Panc1 (cell line): Measurements from ENCODE around the gene C2orf42. TPM values are rescaled to one million over a fixed set of nuclear protein-coding genes. Genes with fewer than 3 reads are reported as not detected.

Experiments
- ATAC-seq: fragments of 200-7000 bp; cut with Tn5 transposase; 2 replicates; pipeline ENCODE4 v1.9.1; 2020; ENCODE audit warnings: mild to moderate bottlenecking, moderate library complexity
- BruUV-seq: library from RNA; stranded (reverse); fragments of 400-500 nt; replicated peaks from 2 replicates; lab custom pipeline; 2021; lab: Mats Ljungman, UMichigan
- CTCF ChIA-PET: fragments of 300-600 bp; sonication (Branson Sonifier 250); formaldehyde crosslinking; loops from one replicate; lab custom pipeline; 2022; ENCODE audit warnings: antibody characterized with exemption; lab: Charles Lee
- POLR2A ChIA-PET: fragments of 300-600 bp; sonication (Branson Sonifier 250); formaldehyde crosslinking; loops from one replicate; lab custom pipeline; 2022; ENCODE audit warnings: antibody characterized with exemption; lab: Charles Lee
- DNase-seq: peaks from one replicate; pipeline ENCODE4 v3.0.0-alpha.2; 2010; ENCODE audit warnings: low read depth, low spot score
- H3K27ac ChIP-seq: 2 replicates; pipeline ENCODE4 v1.5.1; 2011; ENCODE audit warnings: mild to moderate bottlenecking, low read length, inconsistent platforms
- H3K27me3 ChIP-seq: fragments of 200-500 bp; sonication (Bioruptor generic); 2 replicates; pipeline ENCODE4 v1.6.0; 2014; ENCODE audit warnings: low read length, inconsistent platforms; ENCODE audit not compliant: control insufficient read depth, insufficient read depth
- H3K36me3 ChIP-seq: fragments of 200-500 bp; sonication (Bioruptor generic); 2 replicates; pipeline ENCODE4 v1.5.1; 2014; ENCODE audit warnings: inconsistent platforms, mild to moderate bottlenecking, low read length, moderate library complexity; ENCODE audit not compliant: control insufficient read depth, insufficient read depth
- H3K4me1 ChIP-seq: 2 replicates; pipeline ENCODE4 v1.5.1; 2011; ENCODE audit warnings: inconsistent platforms, mild to moderate bottlenecking, low read length, moderate library complexity; ENCODE audit not compliant: control insufficient read depth, insufficient read depth
- H3K4me3 ChIP-seq, 2 experiments: 2 replicates each; pipeline ENCODE4 v1.5.1; 2011 to 2012; ENCODE audit warnings: low read depth in 2 of 2, low read length in 2 of 2, mild to moderate bottlenecking in 2 of 2, inconsistent platforms in 1 of 2, moderate library complexity in 1 of 2
- H3K9me3 ChIP-seq: fragments of 200-500 bp; sonication (Bioruptor generic); 2 replicates; pipeline ENCODE4 v1.5.1; 2014; ENCODE audit warnings: low read depth, mild to moderate bottlenecking, inconsistent platforms, low read length, moderate library complexity; ENCODE audit not compliant: control insufficient read depth, insufficient read depth
- CTCF ChIP-seq: fragments of 450-650 bp; IDR thresholded peaks from 2 replicates; pipeline ENCODE4 v1.5.1; 2017; ENCODE audit warnings: mild to moderate bottlenecking
- POLR2AphosphoS5 ChIP-seq: IDR thresholded peaks from 2 replicates; pipeline ENCODE4 v1.6.1; 2012; ENCODE audit warnings: mild to moderate bottlenecking, low read depth, low read length, moderate library complexity
- REST ChIP-seq, 2 experiments: IDR thresholded peaks; 2 replicates each; pipeline ENCODE4 v1.6.1; 2011 to 2012; ENCODE audit warnings: low read depth in 2 of 2, control low read depth in 1 of 2, low read length in 1 of 2, mild to moderate bottlenecking in 1 of 2, moderate library complexity in 1 of 2; ENCODE audit not compliant: insufficient read depth in 1 of 2
- SIN3A ChIP-seq: IDR thresholded peaks from 2 replicates; pipeline ENCODE4 v1.6.1; 2012; ENCODE audit warnings: low read depth, mild to moderate bottlenecking, low read length, moderate library complexity, borderline replicate concordance; ENCODE audit not compliant: insufficient read depth
- TCF7L2 ChIP-seq: IDR thresholded peaks from 2 replicates; pipeline ENCODE4 v1.6.1; 2011; ENCODE audit warnings: mild to moderate bottlenecking, low read depth, low read length, inconsistent platforms
- in situ Hi-C: cut with HindIII; loops from 2 replicates; pipeline ENCODE4 v1.10.0; 2016; ENCODE audit warnings: low sequenced_read_pairs, low pct_unique_long_range_greater_than_20kb
- intact Hi-C: fragments of 100-400 bp; cut with micrococcal nuclease; formaldehyde crosslinking; loops from one replicate; pipeline ENCODE4 v1.10.0; 2022; ENCODE audit not compliant: unreplicated experiment
- total RNA-seq: library from RNA; stranded (reverse); gene quantifications from one replicate; pipeline ENCODE4 v1.2.1, GENCODE V29; 2021; ENCODE audit not compliant: unreplicated experiment

The C2orf42 gene
- total RNA-seq, 1 experiment from 2014 or later: 15.4 TPM

DNA sequence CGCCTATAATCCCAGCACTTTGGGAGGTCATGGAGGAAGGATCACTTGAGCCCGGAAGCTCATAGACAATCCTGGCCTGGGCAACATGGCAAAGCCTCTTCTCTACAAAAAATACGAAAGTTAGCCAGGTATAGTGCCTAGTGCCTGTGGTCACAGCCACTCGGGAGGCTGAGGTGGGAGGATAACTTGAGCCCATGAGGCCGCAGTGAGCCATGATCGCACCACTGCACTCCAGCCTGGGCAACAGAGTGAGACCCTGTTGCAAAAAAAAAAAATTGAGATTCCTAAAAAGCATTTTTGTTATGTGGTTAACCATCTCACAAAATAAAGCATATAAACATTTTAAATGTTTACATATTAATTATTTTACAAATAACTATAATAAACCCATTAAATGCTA, 89.6 kb downstream of the C2orf42 start:
- intact Hi-C loops (no loop called here), in situ Hi-C loops (no loop called here)
- Histone ChIP-seq H3K4me3 (no peak overlapping the region), H3K9me3 (no peaks in the 10 kb centered on the region), H3K27ac (no peak overlapping the region), H3K27me3 (no peaks in the 10 kb centered on the region), H3K4me1 (peaks cover 5% of the 10 kb centered on the region; the same call in 1 of the 2 replicates), H3K36me3 (no peaks in the 10 kb centered on the region)
- TF ChIP-seq POLR2AphosphoS5: no peak
- TF ChIP-seq CTCF: no peak
- no peak for TF ChIP-seq SIN3A
- TF ChIP-seq TCF7L2: no peak
- no peak for TF ChIP-seq REST (IDR thresholded peaks at IDR 0.05; ENCODE audit: insufficient read depth in 1 of 2, low read depth in 2 of 2, low read length in 1 of 2)
- CTCF ChIA-PET: no interaction called here
- POLR2A ChIA-PET: no interaction called here
- ATAC-seq (no peak), DNase-seq (no peak)
- no TSS peak for BruUV-seq

Other genes starting within 250 kb of the C2orf42 start
- 0.21 TPM for gene ASPRV1, start 229.4 kb downstream of the C2orf42 start, total RNA-seq
- gene PCBP1, start 103.5 kb downstream of the C2orf42 start, total RNA-seq: 276 TPM
- gene TIA1, start 57.6 kb upstream of the C2orf42 start, total RNA-seq: 113 TPM
- 44.1 TPM for gene PCYOX1, start 67.1 kb upstream of the C2orf42 start, total RNA-seq
- gene SNRPG, start 102.7 kb upstream of the C2orf42 start, total RNA-seq: 325 TPM
- 53.4 TPM for gene FAM136A, start 111.0 kb upstream of the C2orf42 start, total RNA-seq